ENCODE measurements around the gene NOSIP.
"Not testable (repeated sequence)": the region's sequence is repeated elsewhere in the genome, so short reads cannot be mapped to it uniquely, and the experiment has no call there.

Gene NOSIP, protein sequence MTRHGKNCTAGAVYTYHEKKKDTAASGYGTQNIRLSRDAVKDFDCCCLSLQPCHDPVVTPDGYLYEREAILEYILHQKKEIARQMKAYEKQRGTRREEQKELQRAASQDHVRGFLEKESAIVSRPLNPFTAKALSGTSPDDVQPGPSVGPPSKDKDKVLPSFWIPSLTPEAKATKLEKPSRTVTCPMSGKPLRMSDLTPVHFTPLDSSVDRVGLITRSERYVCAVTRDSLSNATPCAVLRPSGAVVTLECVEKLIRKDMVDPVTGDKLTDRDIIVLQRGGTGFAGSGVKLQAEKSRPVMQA

DNA sequence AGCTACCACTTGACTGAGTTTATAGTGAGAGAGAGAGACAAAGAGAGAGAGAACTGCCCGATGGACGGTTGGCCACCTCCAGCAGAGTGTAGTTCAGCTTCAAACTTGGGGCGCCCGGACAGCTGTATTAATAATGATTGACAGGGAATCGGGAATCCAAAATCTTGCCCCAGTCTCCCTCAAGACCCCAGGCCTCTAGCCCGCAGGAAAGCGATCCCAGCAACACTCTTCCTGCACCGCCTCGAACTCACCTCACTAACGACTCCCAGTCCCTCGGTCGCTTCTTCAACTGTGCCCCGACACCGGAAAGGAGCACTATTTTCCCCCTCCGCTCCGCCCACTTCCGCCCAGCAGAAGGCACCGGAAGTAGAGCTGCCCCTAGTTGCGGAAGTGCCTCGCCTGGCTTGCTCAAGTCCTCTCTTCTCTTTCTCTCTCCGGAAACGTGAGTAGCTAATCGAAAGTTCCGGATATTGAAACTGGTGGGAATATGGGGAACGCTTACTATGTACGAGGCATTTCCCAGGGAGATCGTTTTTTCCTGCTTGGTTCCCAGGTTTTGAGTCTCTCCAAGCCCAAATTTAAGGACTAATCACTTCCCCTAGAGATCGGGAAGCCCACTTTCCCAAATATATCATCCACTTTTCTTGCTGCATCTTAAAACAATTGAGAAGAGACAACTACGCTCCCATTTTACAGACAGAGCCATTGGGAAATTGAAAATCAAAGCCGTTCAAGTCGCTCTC is at the start of gene NOSIP:
NOSIP (minus strand) TSS at position 293 of the 743 bp plus-strand sequence. CDS start 19,865 bp downstream, outside the sequence.
- peak; percentile 98 for DNase-seq

DNA sequence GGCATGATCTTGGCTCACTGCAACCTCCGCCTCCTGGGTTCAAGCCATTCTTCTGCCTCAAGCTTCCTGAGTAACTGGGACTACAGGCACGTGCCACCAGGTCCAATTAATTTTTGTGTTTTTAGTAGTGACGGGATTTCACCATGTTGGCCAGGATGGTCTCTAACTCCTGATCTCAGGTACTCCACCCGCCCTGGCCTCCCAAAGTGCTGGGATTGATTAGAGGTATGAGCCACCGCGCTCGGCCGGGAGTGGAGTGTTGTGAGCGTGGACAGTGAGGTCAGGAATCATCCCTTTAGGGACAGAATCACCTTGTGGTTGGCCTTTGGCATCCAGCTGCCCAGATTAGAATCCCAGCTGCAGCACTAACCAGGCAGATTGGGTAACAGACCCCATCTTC is 49.3 kb upstream of the NOSIP start:
- no peak for DNase-seq

DNA sequence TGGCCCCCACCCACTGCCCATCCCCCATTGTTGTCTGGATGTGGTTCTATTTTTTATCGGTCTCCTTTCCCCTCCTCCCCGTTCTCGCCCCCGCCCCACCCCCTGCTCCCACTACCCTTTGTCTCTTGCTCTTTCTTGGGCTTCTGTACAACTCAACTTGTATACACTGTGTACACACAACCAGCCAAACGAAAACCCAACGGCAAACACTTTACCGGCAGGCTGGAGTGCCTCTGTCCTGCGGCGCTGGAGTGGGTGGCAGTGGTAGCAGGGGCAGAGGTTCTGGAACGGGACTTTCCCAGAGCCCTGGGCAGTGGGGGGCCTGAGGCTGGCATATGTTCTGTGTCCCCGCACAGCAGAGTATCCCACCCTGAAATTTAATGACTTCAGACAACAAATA is 45.9 kb upstream of the NOSIP start:
- DNase-seq: no peak

DNA sequence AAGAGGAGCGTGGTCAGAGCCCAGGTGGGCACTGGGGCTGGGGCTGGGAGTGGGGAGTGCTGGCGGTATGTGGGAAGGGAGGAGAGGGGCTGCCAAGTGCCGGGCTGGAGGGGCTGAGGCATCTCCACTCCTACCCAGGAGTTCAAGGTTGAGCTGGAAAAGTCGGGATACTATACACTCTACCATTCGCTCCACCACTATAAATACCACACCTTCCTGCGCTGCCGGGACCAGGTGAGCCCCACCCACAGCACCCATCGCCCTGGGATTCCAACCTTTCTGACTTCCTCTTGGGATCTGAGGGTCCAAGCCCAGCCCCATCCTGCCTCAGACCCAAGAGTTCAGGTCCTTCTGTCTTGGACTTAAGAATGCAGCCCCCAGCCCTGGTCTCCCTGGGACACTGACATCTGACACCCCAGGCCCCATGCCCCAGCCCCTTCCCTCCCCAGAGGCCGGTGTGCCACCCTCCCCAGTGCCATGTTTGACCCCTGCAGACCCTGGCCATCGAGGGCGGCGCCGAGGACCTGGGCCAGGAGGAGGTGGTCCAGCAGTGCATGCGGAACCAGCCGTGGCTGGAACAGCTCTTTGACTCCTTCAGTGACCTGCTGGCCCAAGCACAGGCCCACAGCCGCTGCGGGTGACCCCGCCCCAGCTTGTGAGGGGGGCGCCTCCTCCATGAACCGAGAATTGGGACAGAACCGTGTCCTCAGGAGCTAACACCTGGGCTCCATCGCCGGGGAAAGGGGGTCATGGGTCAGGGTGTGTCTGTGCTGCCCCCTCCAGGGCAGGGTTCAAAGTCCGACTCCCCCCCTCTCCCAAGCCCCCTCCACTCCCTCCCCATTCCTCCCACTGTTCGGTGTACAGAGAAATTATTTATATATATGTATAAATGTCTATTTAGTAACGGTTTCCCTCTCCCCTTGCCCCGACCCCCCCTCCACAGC is 44.9 kb upstream of the NOSIP start:
- DNase-seq: no peak

DNA sequence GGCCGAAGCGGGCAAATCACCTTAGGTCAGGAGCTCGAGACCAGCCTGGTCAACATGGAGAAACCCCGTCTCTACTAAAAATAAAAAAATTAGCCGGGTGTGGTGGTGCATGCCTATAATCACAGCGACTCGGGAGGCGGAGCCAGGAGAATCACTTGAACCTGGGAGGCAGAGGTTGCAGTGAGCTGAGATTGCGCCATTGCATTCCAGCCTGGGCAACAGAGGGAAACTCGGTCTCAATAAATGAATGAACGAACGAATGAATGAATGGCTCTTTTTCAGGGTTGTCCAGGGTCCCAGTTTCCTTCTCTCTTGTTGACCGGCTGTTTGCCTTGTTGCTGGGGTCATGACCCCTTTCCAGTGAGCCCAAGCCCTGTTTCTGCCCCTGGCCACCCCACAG is 37.5 kb upstream of the NOSIP start:
- DNase-seq: not testable (repeated sequence)

DNA sequence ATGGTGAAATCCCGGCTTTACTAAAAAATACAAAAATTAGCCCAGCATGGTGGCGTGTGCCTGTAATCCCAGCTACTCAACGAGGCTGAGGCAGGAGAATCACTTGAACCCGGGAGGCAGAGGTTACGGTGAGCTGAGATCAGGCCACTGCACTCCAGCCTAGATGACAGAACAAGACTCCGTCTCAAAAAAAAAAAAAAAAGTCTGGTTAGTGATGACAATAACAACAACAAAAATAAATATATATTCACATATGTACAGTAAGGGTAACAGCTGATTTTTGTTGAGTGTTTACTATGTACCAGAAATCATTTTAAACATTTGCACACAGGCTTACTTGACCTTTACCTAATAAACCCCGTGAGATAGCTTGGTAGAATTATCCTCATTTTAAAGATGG is 36.6 kb upstream of the NOSIP start:
- DNase-seq: no peak

DNA sequence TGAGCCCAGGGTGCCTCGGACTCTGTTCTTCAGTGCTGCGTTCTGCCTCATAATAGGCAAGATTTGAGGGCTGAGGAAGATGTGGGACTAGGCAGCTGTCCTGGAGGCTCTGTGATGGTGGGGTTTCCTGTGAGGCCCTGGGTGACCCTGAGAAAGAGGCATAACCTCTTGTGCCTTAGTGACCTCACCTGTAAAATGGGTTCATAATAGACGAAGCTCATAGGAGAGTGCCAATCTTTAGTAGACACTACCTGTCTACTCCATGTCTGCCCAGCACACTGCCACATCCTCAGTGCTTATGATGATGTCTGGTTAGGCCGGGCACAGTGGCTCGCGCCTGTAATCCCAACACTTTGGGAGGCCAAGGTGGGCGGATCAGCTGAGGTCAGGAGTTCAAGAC is 36.2 kb upstream of the NOSIP start:
- DNase-seq: no peak

DNA sequence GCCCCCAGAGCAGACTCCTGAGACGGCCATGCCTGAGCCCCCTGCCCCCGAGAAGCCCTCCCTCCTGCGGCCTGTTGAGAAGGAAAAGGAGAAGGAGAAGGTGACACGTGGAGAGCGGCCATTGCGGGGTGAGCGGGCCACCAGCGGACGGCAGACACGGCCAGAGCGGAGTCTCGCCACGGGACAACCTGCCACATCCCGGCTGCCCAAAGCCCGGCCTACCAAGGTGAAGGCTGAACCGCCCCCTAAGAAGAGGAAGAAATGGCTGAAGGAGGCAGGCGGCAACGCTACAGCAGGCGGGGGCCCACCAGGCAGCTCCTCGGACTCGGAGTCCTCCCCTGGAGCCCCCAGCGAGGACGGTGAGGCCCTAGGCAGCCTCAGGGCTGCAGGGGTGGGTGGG is 35.5 kb upstream of the NOSIP start:
- no peak for DNase-seq

DNA sequence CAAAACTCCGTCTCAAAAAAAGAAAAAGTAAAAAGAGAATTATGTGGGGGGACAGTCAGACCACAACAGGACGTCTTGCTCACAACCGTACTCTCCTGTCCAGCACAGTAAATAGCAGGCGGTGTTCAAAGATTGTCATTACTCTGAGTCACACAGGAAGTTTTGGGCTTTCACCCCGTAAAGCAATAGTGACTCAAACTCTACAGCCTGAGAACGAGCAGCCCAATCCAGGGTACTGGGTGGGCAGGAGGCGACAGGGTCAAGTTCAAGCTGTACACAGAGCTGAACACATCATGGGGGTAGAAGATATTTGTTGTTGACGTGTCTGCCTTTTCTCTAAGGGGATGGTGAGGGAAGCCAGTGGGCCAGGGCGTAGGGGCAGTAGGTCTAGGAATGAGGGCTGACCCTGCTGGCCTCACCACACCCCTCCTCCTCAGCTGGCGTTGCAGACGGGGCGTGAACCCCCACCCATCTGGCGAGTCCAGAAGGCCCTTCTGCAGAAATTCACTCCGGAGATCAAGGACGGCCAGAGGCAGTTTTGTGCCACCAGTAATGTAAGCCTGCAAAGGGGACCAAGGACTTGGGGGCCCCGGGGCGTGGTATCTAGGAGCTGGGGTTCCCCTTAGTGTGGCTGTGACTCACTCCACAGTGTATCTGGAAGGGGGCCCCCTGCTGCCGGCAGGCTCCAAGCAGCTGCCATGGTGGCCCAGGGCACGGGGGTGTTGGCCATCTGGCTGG is 33.9 kb upstream of the NOSIP start:
- DNase-seq: peak; percentile 64

DNA sequence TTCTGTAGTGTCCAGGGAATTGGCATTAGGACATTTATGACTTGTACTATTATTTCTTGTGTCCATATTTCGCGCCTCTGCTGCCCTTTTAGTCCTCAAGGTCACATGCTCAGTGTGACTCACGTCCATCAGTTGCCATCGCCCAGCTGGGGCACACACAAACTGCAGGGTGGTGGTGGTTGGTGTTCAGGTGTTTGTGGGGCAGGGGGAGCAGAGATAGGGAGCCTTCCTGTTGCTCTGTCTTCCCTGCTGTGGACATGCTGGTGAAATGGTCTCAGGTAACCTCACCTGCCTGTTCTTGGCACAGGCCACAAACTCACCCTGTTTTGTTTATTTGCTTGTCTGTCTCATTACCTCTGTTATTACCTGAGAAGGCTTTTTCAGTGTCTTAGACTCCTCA is 33.0 kb upstream of the NOSIP start:
- DNase-seq: peak; percentile 45

DNA sequence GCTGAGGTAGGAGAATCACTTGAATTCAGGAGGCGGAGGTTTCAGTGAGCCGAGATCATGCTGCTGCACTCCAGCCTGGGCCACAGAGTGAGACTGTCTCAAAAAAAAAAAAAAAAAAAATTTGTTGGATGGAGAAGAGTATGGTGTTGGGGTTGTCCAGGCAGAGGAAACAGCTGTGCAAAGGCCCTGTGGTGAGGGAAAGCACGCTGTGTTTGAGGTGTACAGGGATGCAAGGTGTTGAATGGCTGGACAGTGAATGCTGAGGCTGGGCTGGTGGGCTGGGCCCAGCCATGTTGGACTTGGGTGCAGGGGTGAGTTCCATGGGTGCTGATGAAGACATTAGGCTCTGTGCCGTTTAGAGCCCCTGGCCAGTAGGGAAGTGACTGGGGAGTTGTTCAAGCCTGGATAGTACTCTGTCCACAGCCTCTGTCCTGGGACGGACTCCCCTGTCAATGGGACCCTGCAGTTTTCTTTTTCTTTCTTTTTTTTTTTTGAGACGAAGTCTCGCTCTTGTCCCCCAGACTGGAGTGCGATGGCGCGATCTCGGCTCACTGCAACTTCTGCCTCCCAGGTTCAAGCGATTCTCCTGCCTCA is 29.2 kb upstream of the NOSIP start:
- DNase-seq: no peak

DNA sequence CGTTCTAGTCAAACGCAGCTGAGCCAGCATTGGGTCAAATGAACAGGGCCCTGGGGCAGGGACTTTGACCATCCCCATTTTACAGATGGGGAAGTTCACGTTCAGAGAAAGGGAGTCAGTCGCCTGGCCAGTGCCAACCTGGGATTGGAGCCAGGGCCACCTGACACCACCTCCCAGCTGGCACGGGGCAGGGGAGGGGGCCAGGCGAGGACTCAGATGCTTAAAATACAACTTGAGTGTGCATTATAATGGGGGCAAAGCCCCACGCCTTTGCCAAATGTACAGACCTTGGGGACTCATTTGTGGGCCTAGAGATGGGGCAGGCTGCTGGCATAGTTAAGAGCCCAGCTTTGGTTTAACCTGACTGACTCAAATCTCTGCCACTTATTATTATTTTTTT is 25.2 kb upstream of the NOSIP start:
- no peak for DNase-seq

DNA sequence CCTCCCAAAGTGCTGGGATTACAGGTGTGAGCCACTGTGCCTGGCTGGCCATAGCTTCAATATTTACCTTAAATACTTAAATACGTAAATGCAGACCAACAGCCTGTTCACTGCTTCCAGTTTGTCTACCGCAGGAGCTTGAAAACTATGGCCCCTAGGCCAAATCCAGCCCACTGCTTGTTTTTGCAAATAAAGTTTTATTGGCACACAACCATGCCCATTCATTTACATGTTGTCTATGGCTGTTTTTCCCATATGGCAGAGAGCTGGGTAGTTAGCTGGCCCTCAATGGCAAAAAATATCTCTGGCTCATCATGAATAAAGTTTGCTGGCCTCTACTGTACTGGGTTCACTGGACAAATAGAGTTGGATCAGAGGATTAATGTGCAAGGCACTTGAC is 22.4 kb upstream of the NOSIP start:
- DNase-seq: no peak

DNA sequence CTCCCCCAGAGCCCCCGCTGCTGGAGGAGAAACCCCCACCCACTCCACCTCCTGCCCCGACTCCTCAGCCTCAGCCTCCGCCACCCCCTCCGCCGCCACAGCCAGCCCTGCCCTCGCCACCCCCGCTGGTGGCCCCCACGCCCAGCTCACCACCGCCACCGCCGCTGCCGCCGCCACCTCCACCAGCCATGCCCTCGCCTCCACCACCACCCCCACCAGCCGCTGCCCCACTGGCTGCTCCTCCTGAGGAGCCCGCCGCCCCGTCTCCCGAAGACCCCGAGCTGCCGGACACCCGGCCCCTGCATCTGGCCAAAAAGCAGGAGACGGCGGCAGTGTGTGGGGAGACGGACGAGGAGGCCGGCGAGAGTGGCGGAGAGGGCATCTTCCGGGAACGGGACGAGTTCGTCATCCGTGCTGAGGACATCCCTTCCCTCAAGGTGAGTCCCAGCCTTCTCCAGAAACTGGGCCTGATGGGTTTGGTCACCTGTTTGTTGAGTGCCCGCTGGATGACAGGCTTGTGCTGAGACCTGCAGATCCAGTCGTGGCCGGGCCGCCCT is 21.2 kb upstream of the NOSIP start:
- DNase-seq: no peak

DNA sequence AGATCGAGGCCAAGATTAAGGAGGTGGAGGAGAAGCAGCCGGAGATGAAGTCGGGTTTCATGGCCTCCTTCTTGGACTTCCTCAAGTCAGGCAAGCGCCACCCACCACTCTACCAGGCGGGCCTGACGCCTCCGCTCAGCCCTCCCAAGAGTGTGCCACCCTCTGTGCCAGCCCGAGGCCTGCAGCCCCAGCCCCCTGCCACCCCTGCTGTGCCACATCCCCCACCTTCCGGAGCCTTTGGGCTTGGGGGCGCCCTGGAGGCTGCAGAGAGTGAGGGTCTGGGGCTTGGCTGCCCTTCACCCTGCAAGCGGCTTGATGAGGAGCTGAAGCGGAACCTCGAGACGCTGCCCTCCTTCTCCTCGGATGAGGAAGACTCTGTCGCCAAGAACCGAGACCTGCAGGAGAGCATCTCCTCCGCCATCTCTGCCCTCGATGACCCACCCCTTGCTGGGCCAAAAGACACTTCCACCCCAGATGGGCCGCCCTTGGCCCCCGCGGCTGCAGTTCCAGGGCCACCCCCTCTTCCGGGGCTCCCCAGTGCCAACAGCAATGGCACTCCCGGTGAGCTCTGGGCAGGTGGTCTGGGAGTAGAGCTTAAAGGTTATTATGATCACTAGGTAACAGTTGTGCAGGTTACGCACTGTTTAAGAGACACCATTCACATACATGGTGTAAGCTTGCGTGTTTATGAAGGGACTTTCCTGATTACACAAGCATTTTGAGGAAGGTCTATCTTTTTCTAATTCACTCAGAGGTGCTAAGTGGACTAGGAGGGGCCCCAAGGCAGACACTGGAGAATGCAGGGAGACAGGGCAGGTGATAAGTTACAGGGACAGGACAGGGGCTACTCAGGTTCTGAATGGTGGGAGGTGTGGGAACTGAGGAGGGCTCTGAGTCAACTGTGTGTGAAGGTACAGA is 19.3 kb upstream of the NOSIP start:
- DNase-seq: peak; percentile 17

DNA sequence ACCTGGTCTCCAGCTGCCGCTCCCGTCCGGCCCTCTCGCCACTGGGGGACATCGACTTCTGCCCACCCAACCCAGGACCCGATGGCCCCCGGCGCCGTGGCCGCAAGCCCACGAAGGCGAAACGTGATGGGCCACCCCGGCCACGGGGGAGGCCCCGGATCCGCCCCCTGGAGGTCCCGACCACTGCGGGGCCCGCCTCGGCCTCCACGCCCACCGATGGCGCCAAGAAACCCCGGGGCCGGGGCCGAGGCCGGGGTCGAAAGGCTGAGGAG is 17.3 kb upstream of the NOSIP start:
- DNase-seq: no peak

DNA sequence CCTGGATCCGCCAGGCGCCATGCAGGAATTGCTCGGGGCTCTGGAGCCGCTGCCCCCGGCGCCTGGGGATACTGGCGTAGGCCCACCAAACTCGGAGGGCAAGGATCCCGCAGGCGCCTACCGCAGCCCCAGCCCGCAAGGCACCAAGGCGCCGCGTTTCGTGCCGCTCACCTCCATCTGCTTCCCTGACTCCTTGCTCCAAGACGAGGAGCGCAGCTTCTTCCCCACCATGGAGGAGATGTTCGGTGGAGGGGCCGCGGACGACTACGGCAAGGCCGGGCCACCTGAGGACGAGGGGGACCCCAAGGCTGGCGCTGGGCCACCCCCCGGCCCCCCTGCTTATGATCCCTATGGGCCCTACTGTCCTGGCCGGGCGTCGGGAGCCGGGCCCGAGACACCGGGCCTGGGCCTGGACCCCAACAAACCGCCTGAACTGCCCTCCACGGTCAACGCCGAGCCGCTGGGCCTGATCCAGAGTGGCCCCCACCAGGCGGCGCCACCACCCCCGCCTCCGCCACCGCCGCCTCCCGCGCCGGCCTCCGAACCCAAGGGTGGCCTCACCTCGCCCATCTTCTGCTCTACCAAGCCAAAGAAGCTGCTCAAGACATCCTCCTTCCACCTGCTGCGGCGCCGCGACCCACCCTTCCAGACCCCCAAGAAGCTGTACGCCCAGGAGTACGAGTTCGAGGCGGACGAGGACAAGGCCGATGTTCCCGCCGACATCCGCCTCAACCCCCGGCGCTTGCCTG is 16.8 kb upstream of the NOSIP start:
- DNase-seq: no peak

DNA sequence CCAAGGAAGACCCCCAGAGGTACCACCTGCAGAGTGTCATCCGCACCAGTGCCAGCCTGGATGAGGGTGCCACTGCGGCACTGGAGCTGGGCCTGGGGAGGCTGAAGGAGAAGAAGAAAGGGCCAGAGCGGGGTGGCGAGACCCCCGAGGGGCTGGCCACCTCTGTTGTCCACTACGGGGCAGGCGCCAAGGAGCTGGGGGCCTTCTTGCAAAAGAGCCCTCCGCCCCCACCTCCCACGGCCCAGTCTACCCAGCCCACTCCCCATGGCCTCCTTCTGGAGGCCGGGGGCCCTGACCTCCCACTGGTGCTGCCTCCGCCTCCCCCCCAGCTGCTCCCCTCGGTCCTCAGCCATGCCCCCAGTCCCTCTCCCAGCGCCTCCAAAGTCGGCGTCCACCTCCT is 16.1 kb upstream of the NOSIP start:
- no peak for DNase-seq

DNA sequence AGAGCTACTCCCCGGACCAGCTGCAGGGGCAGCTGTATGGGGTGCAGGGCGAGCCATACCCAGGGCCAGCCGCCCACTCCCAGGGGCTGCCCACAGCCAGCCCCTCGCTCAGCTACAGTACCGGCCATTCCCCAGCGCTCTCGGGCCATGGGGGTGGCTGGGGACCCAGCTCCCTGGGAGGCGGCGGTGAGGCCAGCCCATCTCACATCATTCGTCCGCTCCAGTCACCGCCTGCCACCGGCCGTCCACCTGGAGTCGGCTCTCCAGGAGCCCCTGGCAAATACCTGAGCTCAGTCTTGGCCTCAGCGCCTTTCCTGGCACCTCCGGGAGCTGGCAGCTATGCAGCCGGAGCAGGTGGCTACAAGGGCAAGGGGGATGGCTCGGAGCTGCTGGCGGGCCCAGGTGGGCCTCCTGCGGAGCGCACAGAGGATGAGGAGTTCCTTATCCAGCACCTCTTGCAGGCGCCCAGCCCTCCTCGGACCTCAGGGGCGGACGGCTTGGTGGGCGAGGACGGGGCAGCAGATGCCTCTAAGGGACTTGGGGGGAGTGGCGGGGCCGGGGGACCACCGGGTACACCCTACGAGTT is 15.6 kb upstream of the NOSIP start:
- DNase-seq: no peak

All from suppressor macrophage treated with lipopolysaccharide for 4 hours (primary cell).